NCI-H128 (cell line): ENCODE measurements around the gene ATXN1.
"Not testable (repeated sequence)": the region's sequence is repeated elsewhere in the genome, so short reads cannot be mapped to it uniquely, and the experiment has no call there.

Source experiments
- DNase-seq: peaks from one replicate; lab custom pipeline; 2025; ENCODE audit not compliant: unreplicated experiment; lab: John Stamatoyannopoulos, UW

Gene ATXN1

DNA sequence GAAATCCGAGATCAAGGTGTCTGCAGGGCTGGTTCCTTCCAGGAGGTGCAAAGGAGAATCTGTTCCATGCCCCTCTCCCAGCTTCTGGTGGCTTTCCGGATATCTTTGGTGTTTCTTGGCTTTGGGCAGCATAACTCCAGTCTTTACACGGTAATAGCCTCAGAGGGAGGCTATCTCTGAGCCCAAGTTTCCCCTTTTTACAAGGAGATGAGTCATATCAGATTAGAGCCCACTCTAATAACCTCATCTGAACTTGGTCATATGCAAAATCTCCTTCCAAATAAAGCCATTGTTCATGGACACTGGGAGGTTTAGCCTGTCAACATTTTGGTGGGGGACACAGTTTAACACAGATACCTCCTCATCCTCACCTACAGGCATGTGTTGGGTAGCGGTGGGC, 213.7 kb downstream of the ATXN1 start:
- DNase-seq, result no peak

DNA sequence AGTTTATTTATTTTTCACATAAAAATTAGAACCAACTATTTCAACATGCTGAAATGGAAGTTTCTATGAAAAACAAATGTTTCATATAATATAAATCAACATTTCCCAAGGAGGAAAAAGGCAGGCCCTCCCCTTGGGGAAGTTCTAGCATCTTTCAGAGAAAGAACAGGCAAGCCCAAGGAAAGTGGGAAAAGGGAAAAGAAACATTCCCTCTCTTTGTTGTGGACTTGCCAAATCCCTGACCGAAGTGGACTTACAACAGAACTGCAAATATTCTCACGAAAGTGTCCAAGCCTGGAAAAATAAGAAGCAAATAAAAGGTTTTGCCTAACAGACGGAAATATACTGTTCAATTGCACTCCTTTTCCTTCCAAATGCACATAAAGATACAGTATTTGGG, 214.4 kb downstream of the ATXN1 start:
- no peak for DNase-seq

DNA sequence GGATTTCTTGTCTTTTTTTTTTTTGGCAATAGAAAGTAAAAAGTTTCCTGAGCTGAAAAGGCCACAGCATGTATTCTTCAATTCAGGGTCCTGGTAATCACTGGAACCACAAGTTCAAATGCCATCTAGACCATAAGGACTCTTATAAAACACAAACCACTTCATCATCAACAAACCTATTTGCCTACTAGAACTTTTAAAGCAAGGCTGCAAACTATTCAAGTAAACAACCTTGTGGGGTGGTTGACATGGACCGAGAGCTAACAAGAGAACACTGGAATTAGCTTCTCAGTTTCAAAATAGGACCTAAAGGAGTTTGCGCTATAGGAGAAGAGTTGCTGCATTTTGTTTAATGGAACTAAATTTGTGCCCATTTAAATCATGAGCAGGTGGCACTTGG, 215.9 kb downstream of the ATXN1 start:
- DNase-seq, result no peak

DNA sequence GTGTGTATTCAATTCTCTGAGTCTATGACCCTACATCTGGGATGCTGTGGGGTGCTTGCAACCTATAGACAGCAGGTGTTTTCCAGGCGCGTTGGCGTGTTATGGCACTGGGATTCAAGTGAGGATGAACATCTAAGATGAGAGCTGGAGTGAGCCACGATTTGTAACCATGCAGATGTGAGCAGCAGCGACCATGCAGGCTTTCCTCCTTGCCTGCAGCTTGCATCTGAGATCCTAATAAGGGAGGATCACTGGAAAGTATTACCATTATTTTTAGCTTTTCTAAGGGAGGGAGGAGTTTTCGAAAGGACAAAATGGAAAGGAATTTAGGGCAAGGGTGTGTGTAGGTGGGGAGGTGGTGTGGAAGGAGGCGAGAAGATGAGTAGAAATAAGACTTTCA, 216.7 kb downstream of the ATXN1 start:
- no peak for DNase-seq

DNA sequence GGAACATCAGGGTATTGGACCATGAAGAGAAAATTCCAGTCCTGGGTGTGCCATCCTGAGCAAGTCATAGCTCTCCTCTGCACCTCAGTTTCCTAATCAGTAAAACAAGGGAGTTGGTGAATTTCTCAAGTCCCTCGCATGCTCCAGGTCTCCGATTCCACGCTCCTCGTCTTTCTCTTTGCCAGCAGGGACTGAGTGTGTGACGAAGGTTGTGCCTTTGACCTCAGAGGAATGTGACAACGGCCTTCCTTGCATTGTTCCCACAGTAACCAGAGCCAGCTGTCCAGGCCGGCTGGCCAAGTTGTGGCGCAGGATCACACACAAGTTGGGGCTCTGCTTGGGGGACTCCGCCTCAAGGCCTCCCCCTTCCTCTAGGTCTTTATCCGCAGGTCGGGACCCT, 217.3 kb downstream of the ATXN1 start:
- no peak for DNase-seq

DNA sequence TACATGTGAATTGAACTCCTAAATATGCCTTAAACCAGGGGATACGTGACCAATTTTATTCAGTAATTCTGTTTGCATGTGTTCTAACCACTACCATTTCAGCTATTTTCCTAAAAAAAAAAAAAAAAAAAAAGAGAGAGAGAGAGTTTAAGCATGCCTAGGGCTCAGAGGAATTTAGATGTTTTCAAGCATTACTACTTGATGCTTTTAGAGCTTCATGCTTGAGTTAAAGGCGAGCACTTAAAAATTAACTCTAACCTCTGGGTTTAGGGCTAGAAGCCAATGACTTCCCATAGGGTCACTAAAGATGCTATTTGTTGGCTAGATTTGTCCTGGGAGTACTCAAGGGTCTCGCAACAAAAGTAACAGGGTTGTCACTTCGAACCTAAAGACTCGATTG, 217.7 kb downstream of the ATXN1 start:
- DNase-seq, result no peak

DNA sequence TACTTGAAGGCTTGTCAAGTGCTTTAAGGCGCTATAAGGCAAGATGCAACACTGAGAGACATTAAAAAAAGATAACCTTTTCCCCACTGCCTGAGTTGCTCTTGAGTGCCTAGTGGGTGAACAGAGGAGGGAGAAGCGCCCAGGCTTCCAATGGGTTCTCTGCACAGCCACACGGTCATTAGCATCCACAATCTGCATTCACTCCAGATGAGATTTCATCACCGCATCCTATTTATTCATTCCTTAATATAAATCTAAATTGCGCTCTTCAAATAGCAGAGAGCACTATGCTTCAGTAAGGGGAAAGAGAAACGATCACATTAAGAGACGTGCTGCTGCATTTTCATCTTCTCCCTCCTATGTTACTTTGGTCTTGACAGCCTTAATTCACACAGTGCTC, 219.2 kb downstream of the ATXN1 start:
- no peak for DNase-seq

DNA sequence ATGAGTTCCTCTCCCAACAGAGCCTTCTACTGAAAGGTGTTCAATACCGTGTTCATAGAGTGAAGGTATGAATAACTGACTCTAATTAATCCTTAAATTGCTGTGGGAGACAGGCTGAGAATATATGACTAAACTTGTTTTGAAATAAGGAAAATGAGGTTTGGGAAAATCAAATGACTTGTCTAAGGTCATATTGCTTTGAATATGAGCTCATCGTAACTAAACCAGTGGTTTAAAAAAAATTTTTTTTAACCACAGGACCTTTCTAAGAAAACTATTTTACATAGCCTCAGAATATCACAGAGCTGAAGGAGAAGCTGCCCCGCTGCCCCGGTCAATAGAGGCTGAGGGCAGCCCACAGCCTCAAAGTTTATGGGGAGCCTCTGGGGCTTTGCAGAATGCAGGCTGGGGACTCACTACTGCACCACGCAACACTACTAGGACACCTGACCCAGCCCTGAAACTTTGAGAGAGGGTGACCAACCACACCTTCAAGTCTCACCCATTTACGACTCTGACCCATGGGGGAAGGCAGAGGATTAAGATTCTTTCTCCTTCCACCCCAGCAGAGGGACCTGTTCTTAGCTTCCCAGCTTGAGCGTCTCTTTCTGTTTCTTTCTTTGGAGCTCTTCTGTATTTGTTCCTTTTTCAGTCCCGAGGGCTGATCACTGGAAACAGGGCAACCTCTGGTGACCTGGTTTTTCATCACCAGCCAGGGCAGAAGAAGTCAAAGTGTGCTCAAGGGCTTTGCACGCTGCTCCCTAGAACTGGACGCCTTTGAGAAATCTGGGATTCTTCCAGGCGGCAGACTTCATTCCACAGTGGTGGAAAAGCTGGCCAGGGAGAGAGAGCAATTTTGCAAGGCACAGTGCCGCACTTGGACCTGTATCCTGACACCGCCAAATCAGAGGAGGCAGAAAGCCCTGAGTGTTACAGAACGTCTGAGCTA, 220.2 kb downstream of the ATXN1 start:
- DNase-seq, result no peak

DNA sequence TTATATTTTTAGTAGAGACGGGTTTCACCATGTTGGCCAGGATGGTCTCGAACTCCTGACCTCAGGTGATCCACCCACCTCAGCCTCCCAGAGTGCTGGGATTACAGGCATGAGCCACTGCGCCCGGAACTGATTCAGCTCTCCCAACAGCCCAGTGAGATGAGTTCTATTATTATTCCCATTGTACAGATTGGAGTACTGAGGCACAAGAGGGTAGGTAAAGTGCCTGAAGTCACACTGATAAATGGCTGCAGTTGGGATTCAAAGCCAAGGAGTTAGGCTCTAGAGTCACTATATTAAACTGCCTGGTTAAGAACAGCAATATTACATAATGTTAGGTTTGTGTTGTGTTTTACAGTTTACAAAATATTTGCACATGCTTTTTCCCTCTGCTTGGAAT, 220.9 kb downstream of the ATXN1 start:
- DNase-seq, result not testable (repeated sequence)

DNA sequence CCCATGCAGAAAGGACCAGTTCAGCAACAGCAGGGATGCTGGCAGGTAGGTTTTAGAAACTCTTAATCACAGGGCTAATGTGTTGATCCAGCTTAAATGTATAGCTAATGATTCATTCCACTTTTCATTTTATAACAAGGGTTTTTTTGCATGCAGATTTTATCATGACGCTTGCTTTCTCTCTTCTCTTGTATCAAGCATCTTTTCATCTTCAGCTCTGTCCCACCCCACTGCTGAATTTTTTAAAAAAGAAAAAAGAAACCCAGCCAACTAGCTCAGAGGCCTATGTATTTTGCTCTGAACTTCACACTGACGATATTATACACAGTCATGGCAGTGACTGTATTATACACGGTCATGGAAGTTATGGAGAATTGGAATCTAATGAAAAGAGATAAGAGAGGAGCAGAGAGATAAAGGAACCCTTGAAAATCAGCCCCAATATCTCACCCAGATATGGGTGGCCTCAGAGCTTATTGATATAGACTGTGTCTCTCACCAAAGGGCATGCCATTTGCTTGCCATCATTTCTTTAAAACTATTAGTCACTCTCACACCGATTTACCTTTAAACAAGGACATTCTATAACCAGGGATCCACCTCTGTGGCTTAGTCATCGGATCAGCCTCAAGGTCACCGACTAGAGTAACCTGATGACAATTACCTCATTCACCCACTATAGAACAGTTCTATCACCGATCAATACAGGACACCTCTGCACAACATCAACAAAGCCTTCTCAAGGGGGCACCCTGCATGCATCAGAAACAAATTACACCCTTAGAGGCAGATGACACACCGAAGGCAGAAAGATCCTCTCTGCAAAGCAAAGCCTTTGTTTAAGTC, 222.0 kb downstream of the ATXN1 start:
- no peak for DNase-seq

DNA sequence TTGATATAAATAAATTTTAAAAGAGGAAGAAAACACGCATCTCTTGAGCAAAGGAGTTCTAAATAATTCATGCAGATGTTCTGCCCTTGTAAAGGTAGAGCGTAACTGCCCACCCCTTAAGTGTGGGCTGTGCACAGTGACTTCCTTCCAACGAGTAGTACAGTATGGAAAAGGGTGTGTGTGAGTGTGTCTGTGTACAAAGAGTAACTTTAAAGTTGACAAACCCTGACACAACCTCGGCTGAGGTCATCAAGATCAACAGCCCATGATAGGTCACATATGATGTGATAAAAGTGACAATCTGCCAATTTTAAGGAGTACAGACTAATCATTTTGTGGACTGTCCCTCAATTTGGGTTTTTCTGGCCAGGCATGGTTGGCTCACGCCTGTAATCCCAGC, 225.7 kb downstream of the ATXN1 start:
- DNase-seq, result no peak

DNA sequence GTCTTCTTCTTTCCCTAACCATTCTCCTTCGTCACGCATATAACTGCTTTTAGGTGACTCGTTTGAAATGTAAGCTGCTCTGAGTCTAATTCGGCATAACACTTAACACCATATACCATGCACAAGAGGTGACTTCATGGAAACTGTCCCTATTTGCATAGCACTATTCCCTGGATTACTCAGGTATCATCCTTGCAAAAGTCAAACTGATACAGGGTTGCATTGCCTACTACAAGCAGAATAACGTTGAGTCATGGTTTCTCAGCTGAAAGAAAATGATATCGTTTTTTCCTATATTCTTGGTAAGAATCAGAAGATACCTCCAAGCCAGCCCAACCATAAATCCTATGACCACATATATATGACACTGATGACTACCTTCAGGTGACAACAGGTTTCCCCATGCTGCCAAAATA, 227.5 kb downstream of the ATXN1 start:
- no peak for DNase-seq

DNA sequence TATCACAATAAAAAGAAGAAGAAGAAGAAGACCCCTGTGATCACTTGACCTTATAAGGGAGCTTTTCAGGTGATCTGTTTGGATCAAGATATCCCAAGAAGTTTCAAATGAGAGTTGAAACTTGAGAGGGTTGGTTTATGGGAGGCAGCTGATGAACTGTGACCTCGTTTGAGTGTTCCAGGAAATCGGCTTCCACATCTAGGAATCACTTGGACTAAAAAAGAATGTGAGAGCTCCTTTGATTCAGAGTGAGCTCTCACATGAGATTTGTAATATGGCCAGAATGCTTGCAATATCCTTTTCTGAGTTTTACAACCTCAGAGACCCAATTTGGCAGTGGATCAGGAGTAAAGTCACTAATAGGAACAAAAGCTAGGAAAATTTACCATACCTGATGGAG, 228.1 kb downstream of the ATXN1 start:
- DNase-seq, result no peak

DNA sequence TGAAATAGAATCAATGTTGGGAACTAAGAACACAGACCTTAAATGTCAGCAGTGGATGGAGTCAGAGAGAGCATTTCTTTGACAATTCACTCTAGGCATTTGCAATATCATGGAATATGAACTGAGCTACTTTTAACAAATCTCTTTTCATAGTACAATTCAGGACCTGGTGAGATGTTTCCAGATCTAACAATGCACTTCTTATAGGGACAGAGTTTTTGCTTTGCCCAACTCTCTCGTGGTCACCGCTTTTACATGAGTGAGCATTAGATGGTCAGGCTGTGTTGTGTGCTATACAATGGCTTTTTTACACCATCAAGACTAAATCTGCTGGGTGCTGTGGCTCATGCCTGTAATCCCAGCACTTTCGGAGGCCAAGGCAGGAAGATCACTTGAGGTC, 233.6 kb downstream of the ATXN1 start:
- no peak for DNase-seq

DNA sequence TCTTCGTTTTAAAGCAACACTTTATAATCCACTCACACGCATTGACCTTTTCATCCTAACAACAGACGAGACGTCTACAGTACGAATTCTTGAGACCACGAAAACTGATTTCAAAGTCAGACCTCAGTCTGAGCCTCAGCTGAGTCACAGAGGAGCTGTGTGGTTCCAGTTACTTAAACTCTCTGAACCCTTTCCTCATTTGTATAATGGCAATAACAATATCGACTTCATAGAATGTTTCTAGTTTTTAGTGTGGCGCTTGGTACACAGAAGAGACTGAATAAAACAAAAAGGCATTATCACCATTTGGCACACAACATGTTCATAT, 236.9 kb downstream of the ATXN1 start:
- no peak for DNase-seq

DNA sequence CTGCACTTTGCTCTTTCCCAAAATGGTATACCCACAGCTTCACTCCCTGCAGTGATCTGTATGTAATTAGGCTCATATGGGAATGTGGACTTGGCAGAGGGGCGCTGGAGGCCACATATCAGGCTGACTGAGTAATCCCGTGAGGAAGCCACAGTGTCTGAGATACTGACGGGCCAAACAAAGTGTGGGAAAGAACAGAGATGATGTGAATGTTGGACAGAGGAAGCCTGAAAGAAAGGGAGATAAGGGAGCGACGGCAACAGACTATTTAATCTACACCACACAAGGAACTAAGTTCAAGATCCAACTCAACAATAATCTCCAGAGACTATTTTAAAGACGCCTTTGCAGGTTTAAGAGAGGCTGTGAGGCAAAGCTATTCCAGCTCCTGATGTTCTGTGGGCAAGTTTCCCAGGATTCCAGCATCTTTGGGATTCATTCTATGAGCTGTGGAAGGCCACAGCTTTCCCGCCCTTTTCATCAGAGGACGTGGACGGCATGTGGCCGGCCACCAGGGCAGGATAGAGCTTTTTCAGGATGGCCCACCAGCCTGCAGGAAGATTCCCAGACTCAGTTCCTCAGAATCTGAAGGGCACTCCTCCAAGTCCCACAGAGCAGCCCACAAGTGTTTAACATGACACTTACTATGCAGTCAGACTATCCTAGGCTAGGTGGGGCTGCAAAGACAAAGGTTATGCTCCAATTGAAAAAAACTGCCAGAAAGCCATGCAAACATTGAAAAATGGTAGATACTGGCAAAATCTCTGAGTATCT, 237.5 kb downstream of the ATXN1 start:
- no peak for DNase-seq

DNA sequence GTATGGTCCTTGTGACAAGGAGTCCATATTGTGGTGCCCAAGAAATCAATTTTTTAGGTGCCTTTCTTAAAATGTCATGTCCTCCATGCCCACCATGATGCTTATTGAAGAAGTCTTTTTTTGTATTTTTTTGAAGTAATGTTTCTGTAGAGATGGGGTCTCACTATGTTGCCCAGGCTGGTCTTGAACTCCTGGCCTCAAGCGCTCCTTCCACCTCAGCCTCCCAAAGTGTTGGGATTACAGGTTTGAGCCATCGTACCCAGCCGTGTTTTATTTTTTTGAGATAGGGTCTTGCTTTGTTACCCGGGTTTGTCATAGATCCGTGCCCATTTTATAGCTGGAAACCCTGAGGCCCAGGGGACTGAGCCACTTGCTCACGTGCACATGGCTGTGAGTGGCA, 238.3 kb downstream of the ATXN1 start:
- no peak for DNase-seq

DNA sequence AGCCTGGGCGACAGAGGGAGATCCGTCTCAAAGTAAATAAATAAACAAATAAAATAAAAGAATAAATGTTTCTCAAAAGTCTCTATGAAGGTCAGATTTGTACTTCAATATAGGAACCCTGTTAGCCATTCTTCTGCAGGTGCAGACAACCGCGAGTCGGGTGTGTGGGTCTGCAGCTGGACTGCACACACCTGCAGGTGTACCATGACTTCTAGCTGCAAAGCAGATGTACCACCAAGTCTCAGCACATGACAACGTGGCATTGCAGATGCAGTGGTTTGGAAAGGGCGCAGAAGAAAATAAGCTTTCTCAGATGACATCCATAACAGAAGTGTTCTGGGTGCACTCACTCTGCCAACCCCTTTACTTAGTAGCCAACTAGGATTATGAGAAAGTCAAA, 239.7 kb downstream of the ATXN1 start:
- no peak for DNase-seq

DNA sequence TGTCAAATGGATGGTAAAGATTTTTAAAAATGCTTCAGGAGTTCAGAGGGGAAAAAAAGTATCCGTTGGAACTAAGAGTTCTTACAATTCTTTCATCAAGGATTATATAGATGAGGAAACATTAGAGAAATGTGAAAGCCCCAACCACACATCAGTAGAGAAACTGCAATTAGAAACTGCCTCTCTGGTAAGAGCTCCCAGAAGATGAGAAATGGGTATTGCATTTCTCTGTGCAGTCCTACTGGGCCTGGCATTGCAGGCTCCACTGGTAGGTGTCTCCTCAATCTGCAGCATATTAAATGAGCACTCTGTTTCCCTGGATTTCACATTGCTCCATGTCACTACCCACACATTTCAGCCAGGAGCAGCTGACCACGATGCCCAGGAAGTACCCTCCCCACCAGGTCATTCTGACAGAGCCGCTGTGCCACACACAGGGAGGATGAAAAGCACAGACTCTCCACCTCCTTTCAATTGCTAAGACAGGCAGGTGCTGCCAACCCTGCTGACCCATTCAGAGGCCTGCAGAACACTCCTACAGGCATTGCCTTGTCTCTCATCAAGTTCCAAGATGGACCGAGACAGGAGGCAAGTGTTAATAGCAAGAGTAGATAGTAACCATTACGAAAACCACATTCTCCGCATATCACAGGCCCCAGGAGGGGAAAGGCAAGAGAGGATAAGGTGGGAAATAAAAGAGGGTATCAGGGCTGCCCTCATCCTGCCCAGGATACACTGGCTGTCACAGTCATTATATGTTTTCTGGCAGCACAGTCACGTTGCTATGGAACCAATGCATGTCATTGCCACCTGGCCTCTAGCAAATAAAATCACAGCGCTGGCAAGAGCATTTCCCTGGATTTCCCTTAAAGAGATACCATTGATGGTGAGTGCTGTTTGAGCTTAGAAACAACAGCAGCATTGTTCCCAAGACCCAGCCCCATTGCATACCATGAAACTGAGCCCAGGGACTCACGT, 241.7 kb downstream of the ATXN1 start:
- DNase-seq, result no peak

DNA sequence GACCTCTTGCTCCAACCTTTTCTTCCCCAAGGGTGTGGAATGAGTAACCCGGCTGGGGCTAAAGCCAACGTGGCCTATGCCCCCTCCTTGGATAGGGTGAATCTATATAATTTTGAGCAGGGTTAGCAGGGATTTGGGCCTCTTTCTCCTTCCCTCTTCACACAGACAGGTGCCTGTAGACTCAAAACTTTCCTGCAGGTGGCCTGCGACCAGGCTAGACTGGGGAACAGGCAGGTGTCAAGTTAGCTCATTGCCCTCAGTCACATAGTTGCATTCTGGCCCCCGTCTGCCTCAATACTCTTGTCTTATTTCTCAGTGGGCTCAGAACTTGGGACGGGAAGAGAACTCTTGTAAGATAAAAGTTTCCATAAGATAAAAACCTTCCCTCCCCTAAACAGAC, 243.0 kb downstream of the ATXN1 start:
- DNase-seq, result no peak
